Measurements from ENCODE around the gene MS4A12. TPM values are rescaled to one million over a fixed set of nuclear protein-coding genes. Genes with fewer than 3 reads are reported as not detected.

Gene MS4A12
- total RNA-seq, 1 experiment from 2014 or later, result not detected

GRCh38 chr11:60454212-60454611 is 38.4 kb upstream of the MS4A12 start:
- Mint-ChIP-seq H3K36me3 (ENCODE audit: insufficient read depth in 1 of 3, low read depth in 3 of 3) (peaks cover 4 to 9% (median 7%) of the 10 kb centered on the region in 3 experiments; a peak in 6 of 7 replicates), H3K4me1 (0 out of 4 replicates have a peak, but pooled peaks cover 0 to 2% of the 10 kb centered on the region in 2 experiments), H3K27me3 (ENCODE audit: low read depth) (peaks cover 5% of the 10 kb centered on the region), H3K9me3 (peaks cover 13 to 16% of the 10 kb centered on the region in 2 experiments), H3K27ac (no peak overlapping the region), H3K4me3 (no peak overlapping the region)
- H4K91ac ChIP-seq (ENCODE audit: insufficient read length, low read depth, low read length), result no peak overlapping the region
- H3K27ac ChIP-seq (ENCODE audit: insufficient read length, low read depth, low read length), result no peak overlapping the region
- no peak overlapping the region for H3K9ac ChIP-seq (ENCODE audit: extremely low read depth, insufficient read length, low read length)
- DNase-seq, result no peak
- H3K9me3 ChIP-seq (ENCODE audit: control insufficient read depth, low read depth, low read length), result no peaks in the 10 kb centered on the region
- H2BK15ac ChIP-seq (ENCODE audit: low read depth, low read length), result no peak overlapping the region
- H3K4ac ChIP-seq (ENCODE audit: low read depth, low read length), result no peak overlapping the region
- no peak overlapping the region for H4K8ac ChIP-seq (replicated peaks; ENCODE audit: insufficient read length, low read depth, low read length)
- H2BK120ac ChIP-seq (ENCODE audit: low read depth, low read length, poor library complexity, severe bottlenecking), result no peak overlapping the region
- H3K4me2 ChIP-seq (ENCODE audit: insufficient read depth, insufficient read length, low read length), result no peak overlapping the region
- no peak overlapping the region for H3K14ac ChIP-seq (ENCODE audit: insufficient read depth, low read length)
- no peaks in the 10 kb centered on the region for H3K27me3 ChIP-seq (ENCODE audit: insufficient read depth, low read length)
- H2AFZ ChIP-seq (ENCODE audit: low read length), result no peak overlapping the region
- no peak overlapping the region for H2BK12ac ChIP-seq (ENCODE audit: insufficient read length, low read depth, low read length)
- H3K18ac ChIP-seq (ENCODE audit: insufficient read length, low read depth, low read length), result no peak overlapping the region
- H2BK5ac ChIP-seq (ENCODE audit: insufficient read length, low read length), result no peak overlapping the region
- no peak for TF ChIP-seq CTCF (conservative IDR thresholded peaks at IDR 0.05)
- H3K23me2 ChIP-seq (ENCODE audit: insufficient read length, low read depth, low read length, poor library complexity, severe bottlenecking), result no peaks in the 10 kb centered on the region
- no peaks in the 10 kb centered on the region for H4K20me1 ChIP-seq (ENCODE audit: control insufficient read depth, insufficient read depth, insufficient read length)
- H3K56ac ChIP-seq (ENCODE audit: insufficient read length, low read depth, low read length), result no peak overlapping the region
- no peak overlapping the region for H2AK5ac ChIP-seq (ENCODE audit: insufficient read length, low read length)
- no peak overlapping the region for H4K5ac ChIP-seq (ENCODE audit: insufficient read length, low read depth, low read length)
- H3K79me1 ChIP-seq (ENCODE audit: insufficient read depth, low read depth, low read length, poor library complexity, severe bottlenecking), result no peaks in the 10 kb centered on the region
- no peak overlapping the region for H2BK20ac ChIP-seq (ENCODE audit: low read depth, low read length, poor library complexity, severe bottlenecking)
- H3K23ac ChIP-seq (ENCODE audit: insufficient read length, low read depth, low read length), result no peak overlapping the region
- H3T11ph ChIP-seq (ENCODE audit: low read length), result no peak overlapping the region
- H3K79me2 ChIP-seq (ENCODE audit: insufficient read depth, low read length), result no peaks in the 10 kb centered on the region
- no peaks in the 10 kb centered on the region for H3K4me1 ChIP-seq (ENCODE audit: insufficient read depth, low read length)

Measured in H9 (cell line).